Natural killer cell (primary cell): ENCODE data around the gene CLIP3. TPM values are rescaled to one million over a fixed set of nuclear protein-coding genes. Genes with fewer than 3 reads are reported as not detected.
"Not testable (repeated sequence)": the region's sequence is repeated elsewhere in the genome, so short reads cannot be mapped to it uniquely, and the experiment has no call there.

ENCODE experiments used
- ATAC-seq, 3 donors: fragments of 150-1000 bp in 2 of 3; fragments of 200-7000 bp in 1 of 3; cut with Tn5 transposase; 1 replicate in 1 of 3; 2 replicates in 2 of 3; pipeline ENCODE4 v1.10.0; 2021; ENCODE audit warnings: mild to moderate bottlenecking in 2 of 3, moderate library complexity in 2 of 3
- DNase-seq, 2 donors: peaks; one replicate each; pipeline versions ENCODE4 v3.0.0 to v3.0.0-alpha.2; 2013 to 2021; ENCODE audit warnings: mixed read lengths in 1 of 2
- H3K27ac ChIP-seq: one replicate; pipeline ENCODE4 v1.5.1; 2013; ENCODE audit warnings: mild to moderate bottlenecking, low read length
- H3K27me3 ChIP-seq: one replicate; pipeline ENCODE4 v1.6.1; 2013; ENCODE audit warnings: low read length; ENCODE audit not compliant: control insufficient read depth, insufficient read depth
- H3K36me3 ChIP-seq: one replicate; pipeline ENCODE4 v1.6.1; 2013; ENCODE audit warnings: low read length; ENCODE audit not compliant: control insufficient read depth, insufficient read depth
- H3K4me1 ChIP-seq: one replicate; pipeline ENCODE4 v1.6.1; 2013; ENCODE audit warnings: low read length; ENCODE audit not compliant: control insufficient read depth, insufficient read depth
- H3K4me3 ChIP-seq: one replicate; pipeline ENCODE4 v1.5.1; 2013; ENCODE audit warnings: low read length
- H3K9me3 ChIP-seq: one replicate; pipeline ENCODE4 v1.6.1; 2013; ENCODE audit warnings: low read length; ENCODE audit not compliant: control insufficient read depth, insufficient read depth
- H3K27ac Mint-ChIP-seq, 2 donors: one replicate each; pipeline ENCODE4 v1.8.0; 2022; ENCODE audit warnings: mild to moderate bottlenecking in 2 of 2, mixed read lengths in 2 of 2, moderate library complexity in 1 of 2
- H3K27me3 Mint-ChIP-seq, 2 donors: one replicate each; pipeline ENCODE4 v1.8.0; 2022; ENCODE audit warnings: low read depth in 2 of 2, mixed read lengths in 2 of 2
- H3K36me3 Mint-ChIP-seq: one replicate; pipeline ENCODE4 v1.8.0; 2022; ENCODE audit warnings: mixed read lengths
- H3K4me1 Mint-ChIP-seq, 2 donors: one replicate each; pipeline ENCODE4 v1.8.0; 2022; ENCODE audit warnings: mixed read lengths in 2 of 2
- H3K4me3 Mint-ChIP-seq: one replicate; pipeline ENCODE4 v1.8.0; 2022; ENCODE audit warnings: mild to moderate bottlenecking, moderate library complexity, mixed read lengths
- H3K9me3 Mint-ChIP-seq, 2 donors: one replicate each; pipeline ENCODE4 v1.8.0; 2022; ENCODE audit warnings: mixed read lengths in 2 of 2
- CTCF ChIP-seq: fragments of 200-600 bp; IDR thresholded peaks from one replicate; pipeline ENCODE4 v1.8.0; 2022; ENCODE audit warnings: antibody characterized with exemption
- WGBS: methylation state at CpG from one replicate; pipeline ENCODE4 v1.1.7; 2013; ENCODE audit warnings: missing lambda C conversion rate; ENCODE audit not compliant: insufficient coverage; 5-methylcytosine and 5-hydroxymethylcytosine counted together
- intact Hi-C: fragments of 100-400 bp; cut with micrococcal nuclease; formaldehyde crosslinking; loops from one replicate; pipeline ENCODE4 v1.14.2; 2022
- total RNA-seq, 4 donors: library from RNA; stranded (reverse); fragments of 120-200 nt in 1 of 4; gene quantifications; one replicate each; pipeline versions ENCODE4 v1.2.3 to v1.2.4, GENCODE V29; 2013 to 2022

CLIP3 gene
- total RNA-seq, 3 donors from 2014 or later (not counting 1 experiment from before 2014, with no cell fraction given) = 0.33 to 2.1 (median 1.3) TPM

- Mint-ChIP-seq H3K36me3 (no peaks in the 10 kb centered on the region), H3K27ac (no peak overlapping the region)
- 82% methylated on average over 1 of the region's 3 CpGs for WGBS
Measured at GRCh38 chr19:36079389-36079945, 46.8 kb upstream of the CLIP3 start.

GRCh38 chr19:36073121-36073876 lies 40.6 kb upstream of the CLIP3 start:
- Mint-ChIP-seq H3K9me3 (no peaks in the 10 kb centered on the region), H3K27ac (no peak overlapping the region), H3K4me1 (no peaks in the 10 kb centered on the region), H3K36me3 (no peaks in the 10 kb centered on the region), H3K4me3 (no peak overlapping the region), H3K27me3 (no peaks in the 10 kb centered on the region)
- Histone ChIP-seq H3K4me3 (no peak overlapping the region), H3K36me3 (no peaks in the 10 kb centered on the region), H3K9me3 (no peaks in the 10 kb centered on the region), H3K4me1 (no peaks in the 10 kb centered on the region), H3K27ac (no peak overlapping the region), H3K27me3 (no peaks in the 10 kb centered on the region)
- WGBS = 95% methylated on average over 10 of the region's 10 CpGs
- no peak for TF ChIP-seq CTCF
- intact Hi-C loops = no loop called here
- ATAC-seq (no peak), DNase-seq (no peak)

More at GRCh38 chr19:36079389-36079945, 46.8 kb upstream of the CLIP3 start:
- H3K36me3 ChIP-seq = peaks cover 3% of the 10 kb centered on the region
- H3K4me3 ChIP-seq = no peak overlapping the region
- Mint-ChIP-seq H3K27me3 (no peaks in the 10 kb centered on the region), H3K9me3 (no peaks in the 10 kb centered on the region), H3K4me3 (no peak overlapping the region), H3K4me1 (no peaks in the 10 kb centered on the region)
- DNase-seq = no peak
- no peaks in the 10 kb centered on the region for H3K9me3 ChIP-seq
- intact Hi-C loops = loop anchor here (1.0 kb wide), 1 partner anchor 46 kb away; no protein-coding TSS in a partner anchor
- H3K4me1 ChIP-seq = no peaks in the 10 kb centered on the region
- no peak for ATAC-seq
- no peaks in the 10 kb centered on the region for H3K27me3 ChIP-seq
- no peak overlapping the region for H3K27ac ChIP-seq
- no peak for TF ChIP-seq CTCF

GRCh38 chr19:36072081-36072480 lies 39.4 kb upstream of the CLIP3 start:
- no peaks in the 10 kb centered on the region for H3K4me1 Mint-ChIP-seq
- H3K9me3 Mint-ChIP-seq = no peaks in the 10 kb centered on the region
- H3K4me1 ChIP-seq = no peaks in the 10 kb centered on the region
- TF ChIP-seq CTCF = no peak
- no peak overlapping the region for H3K27ac ChIP-seq
- no peak for DNase-seq
- H3K9me3 ChIP-seq = no peaks in the 10 kb centered on the region
- no peak overlapping the region for H3K4me3 Mint-ChIP-seq
- no peak for ATAC-seq
- H3K27me3 ChIP-seq = no peaks in the 10 kb centered on the region
- peak overlapping the region in 1 of 2 donors; percentile 26 for H3K27ac Mint-ChIP-seq
- H3K36me3 Mint-ChIP-seq = no peaks in the 10 kb centered on the region
- 98% methylated on average over 8 of the region's 8 CpGs for WGBS
- H3K4me3 ChIP-seq = no peak overlapping the region
- intact Hi-C loops = no loop called here
- H3K36me3 ChIP-seq = no peaks in the 10 kb centered on the region
- H3K27me3 Mint-ChIP-seq = no peaks in the 10 kb centered on the region

GRCh38 chr19:36068810-36069499 lies 36.3 kb upstream of the CLIP3 start:
- H3K27me3 ChIP-seq, H3K27ac ChIP-seq, H3K4me3 Mint-ChIP-seq, H3K27ac Mint-ChIP-seq, H3K27me3 Mint-ChIP-seq, H3K4me3 ChIP-seq, ATAC-seq, intact Hi-C loops, H3K4me1 ChIP-seq, H3K9me3 Mint-ChIP-seq, H3K4me1 Mint-ChIP-seq, DNase-seq, H3K36me3 ChIP-seq, H3K36me3 Mint-ChIP-seq, H3K9me3 ChIP-seq: not testable (repeated sequence)
- 95% methylated on average over 38 of the region's 57 CpGs for WGBS
